Measurements from ENCODE around the gene NDUFS7.
A peak's percentile ranks its signal among the peaks of the same experiment; 100 is the strongest.
"Not testable (repeated sequence)": the region's sequence is repeated elsewhere in the genome, so short reads cannot be mapped to it uniquely, and the experiment has no call there.

The NDUFS7 gene

GRCh38 chr19:1434040-1434366, 50.3 kb downstream of the NDUFS7 start:
- DNase-seq: no peak

- DNase-seq: no peak
Measured at GRCh38 chr19:1434577-1435060, 50.9 kb downstream of the NDUFS7 start.

DNA sequence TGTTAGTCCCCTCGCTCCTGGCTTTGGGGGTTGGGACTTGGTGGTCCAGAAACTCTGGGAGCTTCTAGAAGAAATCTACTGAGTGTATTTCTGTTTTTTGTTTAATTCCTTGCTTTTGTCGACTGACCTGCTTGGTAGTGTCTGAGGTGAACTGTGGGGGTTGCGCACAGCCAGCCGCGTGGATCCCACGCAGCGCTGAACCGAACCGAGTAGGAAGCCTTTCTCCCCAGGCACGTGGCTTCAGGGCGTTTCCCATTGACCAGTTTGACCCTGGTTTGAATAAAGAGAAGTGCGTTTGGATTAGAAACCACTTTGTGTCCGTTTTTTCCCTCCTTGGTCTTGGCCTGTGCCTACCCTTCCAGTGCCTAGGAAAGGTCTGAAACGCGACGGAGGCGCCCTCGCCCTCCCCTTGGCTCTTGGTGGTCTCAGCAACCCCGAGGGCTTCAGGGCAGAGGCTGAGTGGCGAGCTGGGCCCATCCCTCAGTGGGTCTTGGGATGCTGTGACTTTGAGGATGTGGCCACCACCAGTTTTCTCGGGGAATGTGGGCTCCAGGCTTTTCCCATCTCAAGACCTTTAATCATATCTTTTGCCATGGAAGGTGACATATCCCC, 51.8 kb downstream of the NDUFS7 start:
- DNase-seq: no peak

DNA sequence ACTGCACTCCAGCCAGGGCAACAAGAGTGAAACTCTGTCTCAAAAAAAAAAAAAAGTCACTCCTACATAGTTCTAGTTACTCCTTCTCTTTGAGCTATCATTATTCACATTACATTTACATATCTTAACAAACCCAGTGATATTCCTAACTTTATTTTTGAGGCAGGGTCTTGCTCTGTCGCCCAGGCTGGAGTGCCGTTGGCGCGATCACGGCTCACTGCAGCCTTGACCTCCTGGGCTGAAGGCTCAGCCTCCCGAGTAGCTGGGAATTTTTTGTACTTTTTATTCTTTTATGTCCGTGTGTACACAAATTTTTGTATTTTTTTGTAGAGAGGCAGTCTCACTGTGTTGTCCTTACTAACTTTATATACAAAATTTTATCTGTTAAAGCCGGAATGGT, 53.9 kb downstream of the NDUFS7 start:
- DNase-seq: no peak

- peak; percentile 92 for DNase-seq
Measured at GRCh38 chr19:1438035-1438932, 54.6 kb downstream of the NDUFS7 start, which contains the start of gene RPS15. Gene RPS15, plus strand, starts transcription at chr19:1438396. Its CDS starts 30 bp downstream, at chr19:1438426.

- no peak for DNase-seq
Measured at GRCh38 chr19:1438933-1439354, 55.2 kb downstream of the NDUFS7 start.

GRCh38 chr19:1439525-1440417, 56.1 kb downstream of the NDUFS7 start:
- DNase-seq: not testable (repeated sequence)

DNA sequence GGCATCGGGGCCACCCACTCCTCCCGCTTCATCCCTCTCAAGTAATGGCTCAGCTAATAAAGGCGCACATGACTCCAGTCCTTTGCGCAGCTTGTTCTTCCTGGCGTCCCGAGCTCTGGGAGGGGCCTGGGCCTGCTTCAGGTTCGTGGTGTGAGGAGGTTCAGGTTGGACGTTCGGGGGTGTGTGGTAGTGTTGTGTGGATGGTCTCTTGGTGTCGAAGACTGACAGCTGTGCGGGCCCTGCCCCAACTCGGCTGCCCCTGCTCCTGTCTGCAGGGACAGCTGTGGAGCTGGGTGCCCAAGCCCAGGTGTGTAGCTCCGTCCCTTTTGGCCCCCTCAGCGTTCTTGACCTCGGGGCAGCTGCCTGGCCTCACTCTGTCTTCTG, 56.7 kb downstream of the NDUFS7 start:
- no peak for DNase-seq

DNA sequence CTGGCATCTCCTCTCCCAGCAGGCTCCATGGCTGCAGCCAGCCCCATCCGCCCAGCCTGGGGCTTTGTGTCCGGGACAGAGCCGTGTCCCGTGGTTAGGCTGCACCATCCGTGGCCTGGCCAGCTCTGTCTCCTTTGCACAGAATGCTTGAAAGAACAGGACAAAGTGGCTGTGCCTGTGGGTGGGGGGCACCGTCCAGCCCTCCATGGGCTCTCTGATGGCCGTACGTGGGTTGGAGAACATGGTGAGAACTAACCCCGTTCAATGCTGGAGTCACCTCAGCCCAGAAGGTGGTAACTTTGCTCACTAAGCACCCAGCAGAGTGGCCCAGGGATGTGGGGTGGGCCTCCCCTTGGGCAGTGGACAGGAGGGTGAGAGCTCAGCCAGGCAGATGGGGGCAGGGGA, 57.3 kb downstream of the NDUFS7 start:
- DNase-seq: no peak

GRCh38 chr19:1441677-1442438, 58.2 kb downstream of the NDUFS7 start:
- DNase-seq: no peak

Data from NCI-H1105 (cell line).